ENCODE measurements around the gene XK. TPM values are rescaled to one million over a fixed set of nuclear protein-coding genes. Genes with fewer than 3 reads are reported as not detected.

The XK gene
- total and polyA plus RNA-seq, 2 experiments from 2014 or later = 0.29 to 1.5 TPM

DNA sequence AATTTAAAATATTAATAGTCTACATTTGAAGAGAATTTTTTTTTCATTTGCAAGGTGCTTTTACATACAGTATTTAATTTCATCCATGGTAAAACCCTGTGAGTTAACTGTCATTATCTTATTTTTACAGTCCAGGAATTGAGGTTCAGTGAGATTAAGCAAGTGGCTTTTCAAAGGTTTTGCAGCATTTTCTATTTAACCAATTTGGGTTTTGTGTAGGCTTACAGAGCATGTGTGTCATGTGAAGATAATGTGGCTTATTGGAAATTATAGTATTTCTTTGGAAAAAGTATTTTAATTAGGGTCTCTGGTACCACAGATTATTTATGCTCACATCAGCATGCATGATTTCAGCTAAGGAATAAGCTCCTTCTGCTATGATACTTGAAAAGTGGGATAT is 4.5 kb downstream of the XK start:
- Histone ChIP-seq H3K27ac (ENCODE audit: low read depth) (no peak overlapping the region), H3K4me3 (no peak overlapping the region), H3K36me3 (ENCODE audit: insufficient read depth) (no peaks in the 10 kb centered on the region), H3K27me3 (ENCODE audit: insufficient read depth) (peaks cover 10% of the 10 kb centered on the region), H4K20me1 (replicated peaks; ENCODE audit: insufficient read depth) (no peaks in the 10 kb centered on the region), H3K4me2 (no peak overlapping the region), H3K9me2 (ENCODE audit: insufficient read depth) (no peaks in the 10 kb centered on the region), H3K4me1 (ENCODE audit: insufficient read depth) (peaks cover 2% of the 10 kb centered on the region; the same call in 1 of the 2 replicates), H3F3A (replicated peaks; ENCODE audit: low read depth) (no peaks in the 10 kb centered on the region), H3K79me2 (replicated peaks; ENCODE audit: insufficient read depth) (no peaks in the 10 kb centered on the region), H2AFZ (no peak overlapping the region)
- ATAC-seq (no peak), DNase-seq (ENCODE audit: low spot score) (no peak)
- peaks cover 11% of the 10 kb centered on the region for H3K27me3 Mint-ChIP-seq (ENCODE audit: insufficient read depth, low read depth, poor library complexity)
- no peaks in the 10 kb centered on the region for H3K36me3 Mint-ChIP-seq (ENCODE audit: low read depth)
- H3K4me1 Mint-ChIP-seq = no peaks in the 10 kb centered on the region
- H3K4me3 Mint-ChIP-seq = no peak overlapping the region
- TF ChIP-seq, protein P1, sequence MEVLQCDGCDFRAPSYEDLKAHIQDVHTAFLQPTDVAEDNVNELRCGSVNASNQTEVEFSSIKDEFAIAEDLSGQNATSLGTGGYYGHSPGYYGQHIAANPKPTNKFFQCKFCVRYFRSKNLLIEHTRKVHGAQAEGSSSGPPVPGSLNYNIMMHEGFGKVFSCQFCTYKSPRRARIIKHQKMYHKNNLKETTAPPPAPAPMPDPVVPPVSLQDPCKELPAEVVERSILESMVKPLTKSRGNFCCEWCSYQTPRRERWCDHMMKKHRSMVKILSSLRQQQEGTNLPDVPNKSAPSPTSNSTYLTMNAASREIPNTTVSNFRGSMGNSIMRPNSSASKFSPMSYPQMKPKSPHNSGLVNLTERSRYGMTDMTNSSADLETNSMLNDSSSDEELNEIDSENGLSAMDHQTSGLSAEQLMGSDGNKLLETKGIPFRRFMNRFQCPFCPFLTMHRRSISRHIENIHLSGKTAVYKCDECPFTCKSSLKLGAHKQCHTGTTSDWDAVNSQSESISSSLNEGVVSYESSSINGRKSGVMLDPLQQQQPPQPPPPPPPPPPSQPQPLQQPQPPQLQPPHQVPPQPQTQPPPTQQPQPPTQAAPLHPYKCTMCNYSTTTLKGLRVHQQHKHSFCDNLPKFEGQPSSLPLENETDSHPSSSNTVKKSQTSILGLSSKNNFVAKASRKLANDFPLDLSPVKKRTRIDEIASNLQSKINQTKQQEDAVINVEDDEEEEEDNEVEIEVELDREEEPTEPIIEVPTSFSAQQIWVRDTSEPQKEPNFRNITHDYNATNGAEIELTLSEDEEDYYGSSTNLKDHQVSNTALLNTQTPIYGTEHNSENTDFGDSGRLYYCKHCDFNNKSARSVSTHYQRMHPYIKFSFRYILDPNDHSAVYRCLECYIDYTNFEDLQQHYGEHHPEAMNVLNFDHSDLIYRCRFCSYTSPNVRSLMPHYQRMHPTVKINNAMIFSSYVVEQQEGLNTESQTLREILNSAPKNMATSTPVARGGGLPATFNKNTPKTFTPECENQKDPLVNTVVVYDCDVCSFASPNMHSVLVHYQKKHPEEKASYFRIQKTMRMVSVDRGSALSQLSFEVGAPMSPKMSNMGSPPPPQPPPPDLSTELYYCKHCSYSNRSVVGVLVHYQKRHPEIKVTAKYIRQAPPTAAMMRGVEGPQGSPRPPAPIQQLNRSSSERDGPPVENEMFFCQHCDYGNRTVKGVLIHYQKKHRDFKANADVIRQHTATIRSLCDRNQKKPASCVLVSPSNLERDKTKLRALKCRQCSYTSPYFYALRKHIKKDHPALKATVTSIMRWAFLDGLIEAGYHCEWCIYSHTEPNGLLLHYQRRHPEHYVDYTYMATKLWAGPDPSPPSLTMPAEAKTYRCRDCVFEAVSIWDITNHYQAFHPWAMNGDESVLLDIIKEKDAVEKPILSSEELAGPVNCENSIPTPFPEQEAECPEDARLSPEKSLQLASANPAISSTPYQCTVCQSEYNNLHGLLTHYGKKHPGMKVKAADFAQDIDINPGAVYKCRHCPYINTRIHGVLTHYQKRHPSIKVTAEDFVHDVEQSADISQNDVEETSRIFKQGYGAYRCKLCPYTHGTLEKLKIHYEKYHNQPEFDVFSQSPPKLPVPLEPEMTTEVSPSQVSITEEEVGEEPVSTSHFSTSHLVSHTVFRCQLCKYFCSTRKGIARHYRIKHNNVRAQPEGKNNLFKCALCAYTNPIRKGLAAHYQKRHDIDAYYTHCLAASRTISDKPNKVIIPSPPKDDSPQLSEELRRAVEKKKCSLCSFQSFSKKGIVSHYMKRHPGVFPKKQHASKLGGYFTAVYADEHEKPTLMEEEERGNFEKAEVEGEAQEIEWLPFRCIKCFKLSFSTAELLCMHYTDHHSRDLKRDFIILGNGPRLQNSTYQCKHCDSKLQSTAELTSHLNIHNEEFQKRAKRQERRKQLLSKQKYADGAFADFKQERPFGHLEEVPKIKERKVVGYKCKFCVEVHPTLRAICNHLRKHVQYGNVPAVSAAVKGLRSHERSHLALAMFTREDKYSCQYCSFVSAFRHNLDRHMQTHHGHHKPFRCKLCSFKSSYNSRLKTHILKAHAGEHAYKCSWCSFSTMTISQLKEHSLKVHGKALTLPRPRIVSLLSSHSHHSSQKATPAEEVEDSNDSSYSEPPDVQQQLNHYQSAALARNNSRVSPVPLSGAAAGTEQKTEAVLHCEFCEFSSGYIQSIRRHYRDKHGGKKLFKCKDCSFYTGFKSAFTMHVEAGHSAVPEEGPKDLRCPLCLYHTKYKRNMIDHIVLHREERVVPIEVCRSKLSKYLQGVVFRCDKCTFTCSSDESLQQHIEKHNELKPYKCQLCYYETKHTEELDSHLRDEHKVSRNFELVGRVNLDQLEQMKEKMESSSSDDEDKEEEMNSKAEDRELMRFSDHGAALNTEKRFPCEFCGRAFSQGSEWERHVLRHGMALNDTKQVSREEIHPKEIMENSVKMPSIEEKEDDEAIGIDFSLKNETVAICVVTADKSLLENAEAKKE (CRISPR knock-in tag; IDR thresholded peaks at IDR 0.05) = no peak
- TF ChIP-seq REST (IDR thresholded peaks at IDR 0.05; ENCODE audit: unreplicated experiment) (no peak), EZH2phosphoT487 (IDR thresholded peaks at IDR 0.05; ENCODE audit: unreplicated experiment) (no peak), NANOG (IDR thresholded peaks at IDR 0.05; ENCODE audit: borderline replicate concordance) (no peak), CREB1 (CRISPR knock-in tag; IDR thresholded peaks at IDR 0.05; ENCODE audit: low read depth) (no peak), POLR2AphosphoS5 (IDR thresholded peaks at IDR 0.05; ENCODE audit: low read depth) (no peak), ZNF114 (CRISPR knock-in tag; IDR thresholded peaks at IDR 0.05) (no peak), STAT1 (IDR thresholded peaks at IDR 0.05; ENCODE audit: unreplicated experiment) (no peak), ZNF331 (CRISPR knock-in tag; IDR thresholded peaks at IDR 0.05; ENCODE audit: low read depth) (no peak), JUNB (IDR thresholded peaks at IDR 0.05; ENCODE audit: unreplicated experiment) (no peak), CTCF (conservative IDR thresholded peaks at IDR 0.05; ENCODE audit: low read depth in 2 of 2) (no peak), EZH2 (IDR thresholded peaks at IDR 0.05; ENCODE audit: low read depth, unreplicated experiment) (no peak)
- TF ChIP-seq, protein P2, sequence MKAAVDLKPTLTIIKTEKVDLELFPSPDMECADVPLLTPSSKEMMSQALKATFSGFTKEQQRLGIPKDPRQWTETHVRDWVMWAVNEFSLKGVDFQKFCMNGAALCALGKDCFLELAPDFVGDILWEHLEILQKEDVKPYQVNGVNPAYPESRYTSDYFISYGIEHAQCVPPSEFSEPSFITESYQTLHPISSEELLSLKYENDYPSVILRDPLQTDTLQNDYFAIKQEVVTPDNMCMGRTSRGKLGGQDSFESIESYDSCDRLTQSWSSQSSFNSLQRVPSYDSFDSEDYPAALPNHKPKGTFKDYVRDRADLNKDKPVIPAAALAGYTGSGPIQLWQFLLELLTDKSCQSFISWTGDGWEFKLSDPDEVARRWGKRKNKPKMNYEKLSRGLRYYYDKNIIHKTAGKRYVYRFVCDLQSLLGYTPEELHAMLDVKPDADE (IDR thresholded peaks at IDR 0.05) = no peak
- no peak overlapping the region for H3K27ac Mint-ChIP-seq
- no peaks in the 10 kb centered on the region for H3K9me3 Mint-ChIP-seq

Data from GM23338 (cell line).